Sigmoid colon (tissue), 3 donors: Measurements from ENCODE around the gene GFRA3.

Experiments
- CTCF ChIP-seq, 4 experiments: fragments of 450-650 bp in 3 of 4; fragments of 200-600 bp in 1 of 4; IDR thresholded peaks; one replicate each; pipeline ENCODE4 v1.5.1; 2016 to 2019; ENCODE audit warnings: antibody characterized with exemption in 4 of 4, mild to moderate bottlenecking in 3 of 4, moderate library complexity in 2 of 4
- POLR2A ChIP-seq, 2 donors: fragments of 450-650 bp; IDR thresholded peaks; one replicate each; pipeline ENCODE4 v1.6.1; 2016; ENCODE audit warnings: antibody characterized with exemption in 2 of 2, mild to moderate bottlenecking in 2 of 2, moderate library complexity in 2 of 2

GRCh38 chr5:138257583-138257982 lies 16.8 kb downstream of the GFRA3 start:
- TF ChIP-seq CTCF (IDR thresholded peaks at IDR 0.05): no peak
- no peak for TF ChIP-seq POLR2A (IDR thresholded peaks at IDR 0.05)
